Measurements from ENCODE around the gene TMIE. TPM values are rescaled to one million over a fixed set of nuclear protein-coding genes. Genes with fewer than 3 reads are reported as not detected.

Gene TMIE
- total and polyA plus RNA-seq, 7 donors = 0.63 to 1.8 (median 1.3) TPM; not detected in 3

DNA sequence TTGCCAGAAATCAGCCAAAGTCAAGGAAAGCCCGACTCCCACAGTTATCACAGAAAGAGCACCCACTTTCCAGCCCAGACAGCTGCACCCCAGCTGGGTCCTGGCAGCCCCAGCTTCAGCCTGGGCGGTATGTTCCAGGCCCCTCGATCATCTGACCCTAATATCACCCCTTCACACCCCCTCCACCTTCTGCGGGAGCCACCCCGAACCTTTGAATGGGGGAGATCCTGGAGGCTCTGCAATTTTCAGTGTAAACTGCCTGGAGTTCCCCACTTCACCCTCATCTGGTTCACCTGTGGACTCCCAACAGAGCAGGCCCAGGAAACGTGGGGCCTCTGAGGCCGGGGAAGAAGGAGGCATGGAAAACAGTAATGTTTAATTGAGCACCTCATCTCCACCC, 10.6 kb downstream of the TMIE start:
- no peaks in the 10 kb centered on the region for H3K4me1 ChIP-seq
- intact Hi-C loops (cut with DNase I) = no loop called here
- WGBS, 2 donors = 82 to 89% methylated on average over 7 of the region's 7 CpGs
- TF ChIP-seq EP300 (IDR thresholded peaks at IDR 0.05) = no peak
- no peak for TF ChIP-seq POLR2A (IDR thresholded peaks at IDR 0.05)
- TF ChIP-seq, protein P1, sequence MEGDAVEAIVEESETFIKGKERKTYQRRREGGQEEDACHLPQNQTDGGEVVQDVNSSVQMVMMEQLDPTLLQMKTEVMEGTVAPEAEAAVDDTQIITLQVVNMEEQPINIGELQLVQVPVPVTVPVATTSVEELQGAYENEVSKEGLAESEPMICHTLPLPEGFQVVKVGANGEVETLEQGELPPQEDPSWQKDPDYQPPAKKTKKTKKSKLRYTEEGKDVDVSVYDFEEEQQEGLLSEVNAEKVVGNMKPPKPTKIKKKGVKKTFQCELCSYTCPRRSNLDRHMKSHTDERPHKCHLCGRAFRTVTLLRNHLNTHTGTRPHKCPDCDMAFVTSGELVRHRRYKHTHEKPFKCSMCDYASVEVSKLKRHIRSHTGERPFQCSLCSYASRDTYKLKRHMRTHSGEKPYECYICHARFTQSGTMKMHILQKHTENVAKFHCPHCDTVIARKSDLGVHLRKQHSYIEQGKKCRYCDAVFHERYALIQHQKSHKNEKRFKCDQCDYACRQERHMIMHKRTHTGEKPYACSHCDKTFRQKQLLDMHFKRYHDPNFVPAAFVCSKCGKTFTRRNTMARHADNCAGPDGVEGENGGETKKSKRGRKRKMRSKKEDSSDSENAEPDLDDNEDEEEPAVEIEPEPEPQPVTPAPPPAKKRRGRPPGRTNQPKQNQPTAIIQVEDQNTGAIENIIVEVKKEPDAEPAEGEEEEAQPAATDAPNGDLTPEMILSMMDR (IDR thresholded peaks at IDR 0.05) = no peak
- no peak for TF ChIP-seq POLR2AphosphoS5 (IDR thresholded peaks at IDR 0.05)
- H3K9me3 ChIP-seq = no peaks in the 10 kb centered on the region
- H3K36me3 ChIP-seq = no peaks in the 10 kb centered on the region
- H3K27me3 ChIP-seq = peaks cover 0 to 2% (median 0%) of the 10 kb centered on the region in 3 donors
- peak; percentile 26 for DNase-seq
- no peak overlapping the region for H3K27ac ChIP-seq
- no peak overlapping the region for H3K4me3 ChIP-seq

DNA sequence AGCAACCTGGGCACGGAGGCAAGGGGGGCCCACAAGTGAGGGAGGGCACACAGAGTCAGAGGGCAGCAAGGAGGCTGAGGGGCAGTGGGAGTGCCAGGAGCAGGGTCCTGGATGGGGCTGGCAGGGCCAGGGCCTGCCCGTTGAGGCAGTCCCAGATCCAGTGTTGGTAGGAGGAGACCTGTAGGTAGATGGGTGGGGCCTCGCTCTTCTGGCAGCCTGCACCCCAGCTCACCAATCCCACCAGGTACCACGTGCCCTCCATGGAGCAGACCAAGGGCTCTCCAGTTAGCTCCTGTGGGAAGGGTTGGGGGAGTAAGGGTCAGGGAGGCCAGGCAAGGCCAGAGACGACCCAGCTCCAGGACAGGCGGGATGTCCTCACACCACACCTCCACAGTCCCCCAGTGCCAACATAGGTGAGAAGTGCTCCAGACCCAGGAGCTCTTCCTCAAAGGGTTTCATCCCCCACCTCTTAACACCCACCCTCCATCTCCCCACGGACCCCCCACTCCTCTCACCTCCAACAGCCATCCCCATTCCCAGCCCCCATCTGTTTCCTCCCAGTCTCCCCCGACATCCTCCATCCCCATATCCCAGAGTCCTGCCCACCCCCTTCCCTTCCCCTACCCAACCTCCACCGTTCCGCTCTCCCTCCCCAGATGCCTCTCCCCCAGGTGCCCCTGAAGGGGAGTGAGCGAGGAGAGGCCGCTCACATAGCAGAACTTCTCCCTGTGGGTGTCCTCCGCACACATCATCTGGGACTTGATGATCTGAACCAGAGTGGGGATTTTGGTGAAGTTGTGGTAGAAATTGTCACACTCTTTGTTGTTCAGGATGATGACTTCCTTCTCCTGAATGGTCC, 11.2 kb downstream of the TMIE start:
- TF ChIP-seq, protein P1 (IDR thresholded peaks at IDR 0.05) = no peak
- TF ChIP-seq EP300 (IDR thresholded peaks at IDR 0.05) (no peak), POLR2A (IDR thresholded peaks at IDR 0.05) (no peak), POLR2AphosphoS5 (IDR thresholded peaks at IDR 0.05) (no peak)
- no peak overlapping the region for H3K27ac ChIP-seq
- intact Hi-C loops (cut with DNase I) = no loop called here
- no peaks in the 10 kb centered on the region for H3K9me3 ChIP-seq
- H3K4me3 ChIP-seq = no peak overlapping the region
- no peaks in the 10 kb centered on the region for H3K36me3 ChIP-seq
- H3K4me1 ChIP-seq = no peaks in the 10 kb centered on the region
- WGBS, 2 donors = 86 to 91% methylated on average over 13 of the region's 13 CpGs
- DNase-seq = peak; percentile 33
- peaks cover under 1 to 6% (median 1%) of the 10 kb centered on the region in 3 donors for H3K27me3 ChIP-seq

DNA sequence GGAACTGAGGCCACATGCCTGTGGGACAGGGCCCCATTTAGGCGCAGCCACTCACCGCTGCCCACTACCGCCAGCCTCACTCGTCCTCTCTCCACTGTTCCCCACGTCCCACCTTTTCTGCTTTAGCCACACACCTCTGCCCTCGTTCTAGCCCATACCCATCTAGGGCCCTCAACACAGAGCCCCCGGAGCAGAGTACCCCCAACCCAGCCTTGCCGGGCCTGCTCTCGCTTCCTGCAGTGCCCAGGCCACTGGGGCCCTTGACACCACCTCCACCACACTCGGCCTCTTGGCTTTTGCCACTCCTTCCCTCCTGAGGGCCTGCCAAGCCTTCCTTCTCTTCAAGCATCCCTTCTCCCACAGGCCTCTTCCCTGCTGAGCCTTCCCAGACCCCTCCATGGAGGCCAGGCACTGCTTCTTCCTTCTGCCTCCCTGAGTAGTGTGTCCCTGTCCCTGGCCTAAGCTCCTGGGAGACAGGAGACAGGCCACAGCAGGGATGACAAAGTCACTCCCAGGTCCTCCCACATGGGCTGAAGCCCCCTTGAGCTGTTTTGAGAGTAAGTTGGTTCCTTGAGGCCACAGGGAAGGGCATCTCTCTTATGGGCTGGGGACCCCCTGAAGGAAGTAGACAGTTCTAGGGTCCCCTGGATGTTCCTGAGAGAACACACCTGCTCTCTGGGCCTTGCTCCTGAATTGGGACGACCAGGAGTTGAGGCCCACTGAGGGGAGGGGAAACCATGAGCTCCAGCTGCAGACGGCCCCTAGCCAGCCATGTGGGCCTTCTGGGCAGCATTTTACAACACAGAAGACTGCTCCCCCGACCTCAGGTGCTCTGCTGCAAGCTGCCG, 12.1 kb downstream of the TMIE start:
- WGBS, 2 donors = 76 to 85% methylated on average over 14 of the region's 14 CpGs
- intact Hi-C loops (cut with DNase I) = no loop called here
- H3K27ac ChIP-seq = no peak overlapping the region

DNA sequence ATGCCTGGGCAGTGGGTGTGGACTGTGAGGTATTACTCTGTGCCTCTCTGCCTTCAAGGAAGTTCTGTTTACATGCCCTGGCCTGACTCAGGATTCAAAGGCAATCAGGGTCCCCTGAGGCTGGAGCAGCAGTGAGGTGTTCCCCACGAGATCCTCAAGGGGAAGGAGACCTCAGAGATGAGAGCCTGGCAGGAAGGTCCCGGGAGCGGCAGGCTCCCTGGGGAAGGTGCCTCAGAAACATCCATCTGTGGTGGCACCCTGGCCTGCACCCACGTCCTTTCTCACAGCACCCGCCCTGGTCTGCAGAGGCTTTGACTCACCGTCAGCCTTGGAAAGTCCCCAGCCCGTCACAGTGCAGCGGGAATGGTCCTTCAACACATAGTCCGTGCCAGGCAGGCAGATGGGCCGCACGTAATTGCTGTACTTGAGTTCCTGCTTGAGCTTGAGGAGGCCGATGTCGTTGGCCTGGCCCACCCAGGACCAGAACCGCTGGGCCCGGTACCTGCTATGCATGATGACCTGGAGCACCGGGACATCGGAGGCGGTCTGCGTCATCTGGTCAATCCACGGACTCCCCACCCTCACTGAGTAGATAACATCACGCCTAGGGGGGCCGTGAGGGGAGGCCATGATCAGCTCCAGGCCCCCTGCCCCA, 12.8 kb downstream of the TMIE start:
- DNase-seq = peak; percentile 58
- intact Hi-C loops (cut with DNase I) = no loop called here
- peaks cover 4 to 19% (median 15%) of the 10 kb centered on the region in 3 donors for H3K27me3 ChIP-seq
- no peak overlapping the region for H3K27ac ChIP-seq
- 82 to 83% methylated on average over 22 of the region's 22 CpGs for WGBS, 2 donors
- no peaks in the 10 kb centered on the region for H3K9me3 ChIP-seq
- no peaks in the 10 kb centered on the region for H3K36me3 ChIP-seq
- TF ChIP-seq POLR2AphosphoS5 (IDR thresholded peaks at IDR 0.05) (no peak), POLR2A (IDR thresholded peaks at IDR 0.05) (no peak), EP300 (IDR thresholded peaks at IDR 0.05) (no peak)
- TF ChIP-seq, protein P1 (IDR thresholded peaks at IDR 0.05) = no peak
- H3K4me1 ChIP-seq = no peaks in the 10 kb centered on the region
- H3K4me3 ChIP-seq = no peak overlapping the region

More for the DNA sequence above, 12.1 kb downstream of the TMIE start:
- DNase-seq = peak; percentile 46
- TF ChIP-seq POLR2AphosphoS5 (IDR thresholded peaks at IDR 0.05) = no peak
- TF ChIP-seq, protein P1 (IDR thresholded peaks at IDR 0.05) = no peak
- TF ChIP-seq EP300 (IDR thresholded peaks at IDR 0.05) = no peak
- TF ChIP-seq POLR2A (IDR thresholded peaks at IDR 0.05) = no peak
- Histone ChIP-seq H3K4me1 (no peaks in the 10 kb centered on the region), H3K27me3 (peaks cover 4 to 14% (median 8%) of the 10 kb centered on the region in 3 donors), H3K9me3 (no peaks in the 10 kb centered on the region), H3K4me3 (no peak overlapping the region), H3K36me3 (no peaks in the 10 kb centered on the region)
